Adrenal gland (tissue), 5 donors: ENCODE measurements around the gene TNFAIP8L1.

Experiments used
- POLR2A ChIP-seq, 2 donors: fragments of 450-650 bp; IDR thresholded peaks; one replicate each; pipeline ENCODE4 v1.6.1; 2017; ENCODE audit warnings: antibody characterized with exemption in 2 of 2, mild to moderate bottlenecking in 2 of 2, moderate library complexity in 1 of 2
- TF ChIP-seq, protein P1 (sequence below), 6 experiments: fragments of 450-650 bp in 4 of 6; fragments of 200-600 bp in 2 of 6; sonication (generic) in 1 of 6; IDR thresholded peaks; 1 replicate in 5 of 6; 2 replicates in 1 of 6; pipeline versions ENCODE4 v1.5.1 to v1.8.0; 2016 to 2021; ENCODE audit warnings: antibody characterized with exemption in 6 of 6, mild to moderate bottlenecking in 2 of 6, moderate library complexity in 1 of 6
- donor health status: DM: no; HTN: no; CAD: no.

DNA sequence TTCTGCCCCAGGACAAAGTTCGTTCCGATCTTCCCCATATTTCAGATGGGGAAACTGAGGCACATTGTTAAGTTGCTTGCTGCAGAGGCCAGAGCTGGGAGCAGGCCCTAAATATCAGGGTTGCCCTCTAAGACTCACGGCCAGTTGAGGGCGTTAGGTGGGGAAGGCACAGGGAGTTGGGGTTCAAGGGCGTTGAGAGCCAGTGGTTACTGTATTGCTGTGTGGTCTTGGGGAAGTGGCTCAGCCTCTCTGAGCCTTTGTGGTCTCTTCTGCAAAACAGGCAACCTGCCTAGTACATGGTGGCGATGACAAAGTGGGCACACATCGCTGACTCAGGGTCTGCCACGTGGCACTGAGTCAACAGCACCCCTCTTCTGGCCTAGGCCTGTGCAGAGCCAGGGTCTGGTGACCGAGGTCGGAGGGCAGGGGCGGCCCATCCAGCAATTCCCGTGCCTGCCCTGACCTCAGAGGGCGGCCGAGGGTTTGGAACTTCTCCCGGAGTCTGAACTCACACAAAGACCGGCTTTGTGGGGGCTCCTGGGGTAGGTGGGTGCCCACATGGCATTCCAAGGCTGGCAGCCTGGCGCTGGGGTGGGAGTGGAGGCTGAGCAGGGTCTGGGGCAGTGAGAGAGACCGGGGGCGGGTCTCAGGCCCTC is 10.2 kb downstream of the TNFAIP8L1 start:
- TF ChIP-seq, protein P1, sequence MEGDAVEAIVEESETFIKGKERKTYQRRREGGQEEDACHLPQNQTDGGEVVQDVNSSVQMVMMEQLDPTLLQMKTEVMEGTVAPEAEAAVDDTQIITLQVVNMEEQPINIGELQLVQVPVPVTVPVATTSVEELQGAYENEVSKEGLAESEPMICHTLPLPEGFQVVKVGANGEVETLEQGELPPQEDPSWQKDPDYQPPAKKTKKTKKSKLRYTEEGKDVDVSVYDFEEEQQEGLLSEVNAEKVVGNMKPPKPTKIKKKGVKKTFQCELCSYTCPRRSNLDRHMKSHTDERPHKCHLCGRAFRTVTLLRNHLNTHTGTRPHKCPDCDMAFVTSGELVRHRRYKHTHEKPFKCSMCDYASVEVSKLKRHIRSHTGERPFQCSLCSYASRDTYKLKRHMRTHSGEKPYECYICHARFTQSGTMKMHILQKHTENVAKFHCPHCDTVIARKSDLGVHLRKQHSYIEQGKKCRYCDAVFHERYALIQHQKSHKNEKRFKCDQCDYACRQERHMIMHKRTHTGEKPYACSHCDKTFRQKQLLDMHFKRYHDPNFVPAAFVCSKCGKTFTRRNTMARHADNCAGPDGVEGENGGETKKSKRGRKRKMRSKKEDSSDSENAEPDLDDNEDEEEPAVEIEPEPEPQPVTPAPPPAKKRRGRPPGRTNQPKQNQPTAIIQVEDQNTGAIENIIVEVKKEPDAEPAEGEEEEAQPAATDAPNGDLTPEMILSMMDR (IDR thresholded peaks at IDR 0.05), result no peak
- TF ChIP-seq POLR2A (IDR thresholded peaks at IDR 0.05), result no peak
